Activated T-cell treated with anti-CD3 and anti-CD28 coated beads, Interleukin-2, amount 50 U/mL, for 1 hour (primary cell): ENCODE results near the gene CCK.
"Not testable (repeated sequence)": the region's sequence is repeated elsewhere in the genome, so short reads cannot be mapped to it uniquely, and the experiment has no call there.

ENCODE experiments used
- DNase-seq: peaks from one replicate; pipeline ENCODE4 v3.0.0-alpha.2; 2020

CCK gene, protein sequence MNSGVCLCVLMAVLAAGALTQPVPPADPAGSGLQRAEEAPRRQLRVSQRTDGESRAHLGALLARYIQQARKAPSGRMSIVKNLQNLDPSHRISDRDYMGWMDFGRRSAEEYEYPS

DNA sequence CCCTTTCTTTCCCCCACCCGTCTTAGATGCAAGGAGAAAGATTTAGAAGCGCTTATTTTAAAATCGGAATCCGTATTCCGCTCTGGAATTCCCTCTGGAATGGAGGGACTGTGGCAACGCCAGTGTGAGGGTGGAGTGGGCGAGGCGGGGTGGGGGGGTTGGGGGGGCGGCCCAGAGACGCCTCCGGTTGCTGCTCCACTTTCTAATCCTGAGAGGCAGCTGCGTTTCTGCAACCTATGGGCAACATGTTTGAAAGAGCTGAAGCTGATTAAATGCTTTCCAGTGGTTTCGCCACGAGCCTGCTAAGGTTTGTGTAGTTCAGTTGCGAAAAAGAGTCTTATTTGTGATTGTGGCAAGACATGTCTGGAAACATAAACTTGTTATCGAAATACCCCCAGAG lies at the start of gene CCK:
Gene CCK (minus strand): TSS at position 101 of the 400 bp plus-strand sequence. CDS start 2,555 bp downstream, outside the sequence.
- DNase-seq, result no peak

DNA sequence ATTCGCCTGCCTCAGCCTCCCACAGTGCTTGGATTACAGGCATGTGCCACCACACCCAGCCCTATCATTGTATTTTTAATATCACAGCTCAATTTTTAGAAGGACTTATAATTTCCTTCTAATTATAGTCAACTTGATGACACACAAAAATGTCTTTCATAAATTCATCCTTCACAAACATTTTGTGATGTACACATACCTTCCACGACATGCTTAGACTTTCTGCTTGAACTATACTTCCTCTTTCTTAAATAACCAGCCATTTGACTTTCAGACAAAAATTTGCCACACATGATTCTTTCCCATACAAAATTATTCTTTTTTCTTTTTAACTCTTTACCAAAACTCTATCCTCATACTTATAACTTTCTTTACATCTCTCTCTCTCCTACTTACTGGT lies 48.4 kb upstream of the CCK start:
- DNase-seq, result no peak

DNA sequence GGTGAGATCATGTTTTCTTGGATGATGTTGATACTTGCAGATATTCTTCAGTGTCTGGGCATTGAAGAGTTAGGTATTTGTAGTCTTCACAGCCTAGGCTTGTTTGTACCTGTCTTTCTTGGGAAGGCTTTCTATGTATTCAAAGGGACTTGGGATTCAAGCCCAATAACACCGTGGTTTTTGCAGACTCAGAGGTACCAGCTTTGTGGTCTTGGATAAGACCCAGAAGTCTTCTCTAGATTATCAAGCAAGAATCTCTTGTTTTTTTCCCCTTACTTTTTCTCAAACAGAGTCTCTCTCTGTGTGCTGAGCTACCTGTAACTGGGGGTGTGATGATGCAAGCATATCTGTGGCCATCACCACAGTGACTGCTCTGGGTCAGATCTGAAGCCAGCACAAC lies 42.7 kb upstream of the CCK start:
- no peak for DNase-seq

DNA sequence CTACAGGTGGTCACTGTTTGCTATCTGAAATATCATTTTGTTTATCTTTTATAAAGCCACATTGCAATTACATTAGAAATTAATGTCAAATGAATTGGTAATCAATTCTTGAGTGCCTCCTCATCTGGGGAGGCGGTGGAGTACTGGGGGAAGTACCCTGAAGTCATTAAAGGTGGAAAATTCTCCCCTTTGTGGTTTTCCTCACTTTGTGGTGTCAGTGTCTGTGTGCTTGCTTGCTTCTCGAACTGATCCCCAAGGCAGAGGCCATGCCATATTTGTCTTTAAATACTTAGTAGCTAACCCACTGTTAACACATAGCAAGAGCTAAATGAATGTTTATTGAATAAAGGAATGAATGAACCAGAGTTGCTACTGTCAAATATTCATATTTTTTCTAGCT lies 40.5 kb upstream of the CCK start:
- DNase-seq, result no peak

DNA sequence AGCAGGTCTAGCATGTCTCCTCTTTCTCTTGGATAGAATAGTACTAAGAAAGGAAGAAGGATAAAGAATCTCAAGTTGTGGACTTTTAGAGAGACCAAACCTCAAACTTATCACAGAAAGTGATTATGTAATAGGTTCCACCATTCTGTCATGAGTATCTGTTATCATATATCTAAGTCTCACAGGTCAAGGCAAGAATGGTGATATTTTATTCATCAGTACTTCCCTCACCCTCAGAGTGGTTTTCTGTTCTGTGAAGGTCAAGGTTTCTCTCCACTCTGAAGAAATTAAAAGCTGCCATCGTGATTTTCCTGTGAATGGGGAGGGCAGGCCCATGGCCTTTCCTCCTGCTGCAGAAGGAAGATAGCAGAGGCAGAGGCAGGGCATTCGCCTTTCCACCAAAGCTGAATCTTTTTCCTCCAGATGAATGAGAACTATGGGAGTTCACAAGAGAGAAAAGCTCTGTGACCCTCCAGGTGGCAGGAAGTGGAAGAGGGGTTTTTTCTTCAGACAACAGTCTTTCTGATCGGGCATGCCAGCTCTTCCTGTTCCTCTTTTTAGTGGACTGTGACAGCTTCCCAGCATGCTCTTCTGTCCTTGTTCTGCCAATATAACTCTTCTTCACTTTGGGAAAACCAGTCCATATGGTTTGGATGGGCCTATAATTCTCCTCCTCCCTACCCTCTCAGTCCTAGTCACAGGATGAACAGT lies 37.1 kb upstream of the CCK start:
- DNase-seq, result no peak

GRCh38 chr3:42301446-42302175 lies 35.6 kb upstream of the CCK start:
- DNase-seq, result no peak

DNA sequence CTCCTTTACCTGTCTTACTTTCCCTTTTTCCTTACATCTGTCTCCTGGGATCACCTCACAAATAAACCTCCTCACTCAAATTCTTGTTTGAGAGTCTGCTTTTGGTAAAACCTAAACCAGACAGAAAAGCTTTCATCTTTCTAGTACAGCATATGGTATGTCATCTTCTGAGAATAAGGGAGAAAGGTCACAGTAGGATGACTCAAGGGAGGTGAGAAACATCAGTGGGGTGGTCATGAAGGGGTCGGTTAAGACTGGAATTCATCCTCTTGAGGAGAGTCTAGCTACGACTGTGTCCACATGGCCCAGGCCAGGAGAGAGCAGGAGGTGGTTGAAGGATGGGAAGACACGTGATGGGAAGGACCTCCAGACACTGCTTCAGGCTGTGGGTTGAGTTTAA lies 34.8 kb upstream of the CCK start:
- DNase-seq, result no peak

- no peak for DNase-seq
Measured at GRCh38 chr3:42300013-42300412, 34.0 kb upstream of the CCK start.

- DNase-seq, result no peak
Measured at GRCh38 chr3:42298259-42298658, 32.3 kb upstream of the CCK start.

- no peak for DNase-seq
Measured at GRCh38 chr3:42292009-42292408, 26.0 kb upstream of the CCK start.

GRCh38 chr3:42290966-42291714 lies 25.2 kb upstream of the CCK start:
- DNase-seq, result no peak

- no peak for DNase-seq
Measured at GRCh38 chr3:42289026-42289425, 23.0 kb upstream of the CCK start.

DNA sequence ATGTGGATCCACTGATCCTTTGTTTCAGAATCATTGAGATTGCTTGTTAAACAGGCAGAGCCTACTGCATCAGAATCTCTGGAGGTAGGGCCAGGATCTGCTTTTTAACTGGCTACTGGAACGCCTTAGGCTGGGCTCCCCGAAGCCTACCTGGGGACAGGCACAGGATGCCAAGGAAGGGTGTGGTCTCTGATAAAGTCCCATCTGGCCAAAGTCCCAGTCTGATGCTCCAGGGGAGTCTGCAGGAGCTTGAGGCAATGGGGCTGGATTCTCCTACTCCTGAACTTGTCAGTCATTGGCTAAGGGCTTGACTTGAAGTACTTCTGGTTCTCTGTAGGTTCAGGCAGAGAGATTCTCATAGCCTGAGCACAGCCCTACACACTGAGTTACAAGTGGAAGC lies 22.4 kb upstream of the CCK start:
- DNase-seq, result no peak

DNA sequence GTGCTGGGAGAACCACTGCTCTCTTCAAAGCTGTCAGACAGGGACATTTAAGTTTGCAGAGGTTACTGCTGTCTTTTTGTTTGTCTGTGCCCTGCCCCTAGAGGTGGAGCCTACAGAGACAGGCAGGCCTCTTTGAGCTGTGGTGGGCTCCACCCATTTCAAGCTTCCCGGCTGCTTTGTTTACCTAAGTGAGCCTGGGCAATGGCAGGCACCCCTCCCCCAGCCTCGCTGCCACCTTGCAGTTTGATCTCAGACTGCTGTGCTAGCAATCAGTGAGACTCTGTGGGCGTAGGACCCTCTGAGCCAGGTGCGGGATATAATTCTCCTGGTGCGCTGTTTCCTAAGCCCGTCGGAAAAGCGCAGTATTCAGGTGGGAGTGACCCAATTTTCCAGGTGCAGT lies 21.4 kb upstream of the CCK start:
- not testable (repeated sequence) for DNase-seq

GRCh38 chr3:42277676-42278075 lies 11.7 kb upstream of the CCK start:
- no peak for DNase-seq

GRCh38 chr3:42276141-42277132 lies 10.5 kb upstream of the CCK start:
- no peak for DNase-seq

GRCh38 chr3:42275217-42275616 lies 9.2 kb upstream of the CCK start:
- no peak for DNase-seq

GRCh38 chr3:42274266-42274665 lies 8.3 kb upstream of the CCK start:
- no peak for DNase-seq

DNA sequence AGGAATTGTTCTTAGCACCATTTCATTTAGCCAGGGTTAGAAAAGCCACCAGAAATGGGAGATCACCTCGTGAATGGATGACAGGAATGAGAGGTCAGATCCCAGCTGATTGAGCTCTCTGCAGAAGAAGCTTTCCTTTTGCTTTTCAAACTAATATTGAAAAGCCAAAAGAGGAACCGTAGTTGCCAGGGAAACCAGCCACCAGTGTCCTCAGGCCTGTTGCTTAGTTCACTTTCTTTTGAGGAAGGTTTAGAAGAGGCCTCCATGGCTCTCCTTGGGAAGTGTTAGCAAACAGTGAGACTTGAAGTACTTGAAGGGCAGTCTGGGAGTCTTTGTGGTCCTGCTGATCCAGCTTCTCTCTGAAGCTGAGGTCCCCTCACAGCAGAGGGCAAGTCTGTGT lies 7.4 kb upstream of the CCK start:
- no peak for DNase-seq

GRCh38 chr3:42271786-42272185 lies 5.8 kb upstream of the CCK start:
- DNase-seq, result no peak

DNA sequence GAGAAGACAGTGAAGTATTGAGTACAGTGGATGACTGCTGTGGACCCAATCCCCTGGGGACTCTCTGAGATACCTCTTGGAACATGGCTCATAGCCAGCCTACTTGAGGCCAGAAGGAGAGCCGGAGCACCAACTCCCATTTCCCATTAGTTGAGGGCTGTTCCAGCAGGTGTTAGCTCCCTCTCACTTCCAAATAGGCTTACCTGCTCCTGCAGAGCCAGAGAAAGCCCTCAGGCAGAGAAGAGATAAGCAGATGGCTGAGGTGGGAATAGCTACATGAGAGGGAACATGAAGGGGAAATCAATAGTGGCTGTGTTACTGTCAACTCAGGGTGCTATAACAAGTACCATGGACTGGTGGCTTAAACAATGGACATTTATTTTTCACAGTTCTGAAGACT lies 4.6 kb upstream of the CCK start:
- DNase-seq, result no peak

- DNase-seq, result no peak
Measured at GRCh38 chr3:42269647-42270046, 3.7 kb upstream of the CCK start.
